Right ventricle myocardium inferior (tissue), 1 donor: ENCODE data around the gene KHDC3L. TPM values are rescaled to one million over a fixed set of nuclear protein-coding genes. Genes with fewer than 3 reads are reported as not detected.

Experiments
- ATAC-seq: fragments of 200-7000 bp; cut with Tn5 transposase; one replicate; pipeline ENCODE4 v1.9.1; 2020; ENCODE audit warnings: mild to moderate bottlenecking, moderate library complexity
- DNase-seq: peaks from one replicate; pipeline ENCODE4 v3.0.0; 2021; ENCODE audit errors: missing footprints
- intact Hi-C: fragments of 100-400 bp; cut with DNase I; formaldehyde crosslinking; loops from one replicate; pipeline ENCODE4 v1.11.0; 2022
- long read RNA-seq: library from polyadenylated mRNA; unstranded; transcript quantifications from one replicate; pipeline ENCODE4 v2.0.0, GENCODE V29; 2021
- total RNA-seq: library from RNA; stranded (reverse); fragmentation: NEBNext Ultra II Directional; extraction: Animal tissue kit (Norgen Biotek cat#: 25700); gene quantifications from one replicate; pipeline ENCODE4 v1.2.1, GENCODE V29; 2021
- donor health status: DM: no; HTN: yes; CAD: no; lungs with severe emphysema.

KHDC3L gene, protein sequence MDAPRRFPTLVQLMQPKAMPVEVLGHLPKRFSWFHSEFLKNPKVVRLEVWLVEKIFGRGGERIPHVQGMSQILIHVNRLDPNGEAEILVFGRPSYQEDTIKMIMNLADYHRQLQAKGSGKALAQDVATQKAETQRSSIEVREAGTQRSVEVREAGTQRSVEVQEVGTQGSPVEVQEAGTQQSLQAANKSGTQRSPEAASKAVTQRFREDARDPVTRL
- not detected for total RNA-seq
- long read RNA-seq, result 0 reads

DNA sequence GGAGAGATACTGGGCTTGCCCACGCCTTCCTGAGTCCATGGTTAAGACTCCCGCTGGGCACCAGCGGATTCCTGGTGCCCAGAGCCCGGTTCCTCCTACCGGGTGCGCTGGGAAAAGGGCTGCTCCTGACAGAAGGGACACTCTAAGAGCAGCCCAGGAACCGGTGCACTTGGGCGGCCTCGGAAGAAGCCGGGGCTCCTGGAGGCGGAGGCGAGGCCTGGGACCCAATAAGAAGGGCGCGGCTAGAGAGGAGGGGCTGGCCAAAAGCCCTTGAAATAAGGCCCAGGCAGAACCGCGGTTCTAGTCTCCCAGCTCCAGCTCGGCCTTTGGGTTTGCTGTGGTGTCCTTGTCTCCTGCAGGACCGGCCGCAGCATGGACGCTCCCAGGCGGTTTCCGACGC lies at the start of gene KHDC3L:
Gene KHDC3L (plus strand): TSS at position 301 of the 400 bp plus-strand sequence. CDS start 72 bp downstream, at position 373.
- DNase-seq (no peak), ATAC-seq (no peak)
- intact Hi-C loops, result no loop called here

GRCh38 chr6:73314577-73315492 lies 47.6 kb upstream of the KHDC3L start:
- intact Hi-C loops, result no loop called here
- no peak for DNase-seq
- no peak for ATAC-seq

GRCh38 chr6:73323323-73323722 lies 39.1 kb upstream of the KHDC3L start:
- intact Hi-C loops, result no loop called here
- ATAC-seq (no peak), DNase-seq (no peak)

DNA sequence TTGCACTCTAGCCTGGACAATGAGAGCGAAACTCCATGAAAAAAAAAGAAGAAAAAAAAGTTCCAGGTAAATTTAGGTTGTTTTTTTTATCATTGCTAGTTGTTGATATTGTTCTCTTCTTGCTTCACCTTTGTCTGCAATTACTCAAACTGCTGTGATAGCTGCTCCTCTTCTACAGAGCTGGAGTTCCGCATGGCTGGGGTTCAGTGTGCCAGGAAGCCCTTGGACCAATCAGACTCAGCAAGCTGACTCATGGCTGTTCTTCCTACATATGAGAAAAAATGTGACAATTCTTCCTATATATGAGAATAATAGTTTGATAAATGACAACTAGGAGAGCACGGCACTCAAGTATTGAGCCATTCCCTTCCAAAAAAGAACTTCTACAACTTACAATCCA lies 36.8 kb upstream of the KHDC3L start:
- DNase-seq, result no peak
- no peak for ATAC-seq
- intact Hi-C loops, result loop anchor here (5.0 kb wide), 1 partner anchor 913 kb away; no protein-coding TSS in a partner anchor

- DNase-seq (no peak), ATAC-seq (no peak)
- intact Hi-C loops, result loop anchor here (5.0 kb wide), 1 partner anchor 916 kb away; no protein-coding TSS in a partner anchor
Observed at GRCh38 chr6:73328790-73329189, 33.7 kb upstream of the KHDC3L start.

- intact Hi-C loops, result loop anchor here (5.0 kb wide), 1 partner anchor 917 kb away; no protein-coding TSS in a partner anchor
- DNase-seq (no peak), ATAC-seq (no peak)
Observed at GRCh38 chr6:73329201-73329600, 33.3 kb upstream of the KHDC3L start.

DNA sequence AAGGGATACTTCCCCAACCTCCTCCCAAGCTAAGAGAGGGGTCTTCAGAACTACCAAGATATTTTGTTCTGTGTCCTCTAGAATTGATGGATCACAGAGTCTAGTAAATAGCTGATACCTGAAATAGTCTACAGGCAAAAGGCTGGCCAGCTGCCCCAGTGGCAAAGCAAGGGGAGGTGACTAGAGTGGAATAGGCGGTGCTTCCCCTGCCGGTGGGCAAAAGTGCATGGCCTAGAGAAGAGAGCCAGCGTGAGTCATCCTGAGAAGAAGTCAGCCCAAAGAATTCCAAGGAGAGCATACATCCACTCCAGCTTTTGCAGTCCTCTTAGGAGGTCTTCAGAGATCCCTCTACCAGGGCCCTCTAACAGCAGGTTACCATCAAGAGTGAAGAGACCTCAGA lies 23.1 kb upstream of the KHDC3L start:
- ATAC-seq (no peak), DNase-seq (no peak)
- intact Hi-C loops, result no loop called here

DNA sequence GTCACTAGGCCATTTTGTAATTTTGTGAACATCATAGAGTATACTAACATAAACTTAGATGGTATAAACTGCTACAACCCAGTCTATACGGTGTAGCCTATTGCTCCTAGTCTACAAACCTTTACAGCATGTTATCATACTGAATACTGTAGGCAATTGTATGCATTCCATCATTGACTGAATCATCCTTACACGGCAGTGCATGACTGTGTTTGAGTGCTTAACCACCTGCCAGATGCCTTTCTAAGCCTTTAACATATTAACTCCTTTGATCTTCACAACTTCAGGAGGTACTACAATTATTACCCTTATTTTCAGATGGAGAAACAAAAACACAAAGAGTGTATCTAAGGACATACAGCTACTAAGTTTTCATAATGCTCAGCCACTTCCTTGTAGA lies 22.4 kb upstream of the KHDC3L start:
- intact Hi-C loops, result no loop called here

DNA sequence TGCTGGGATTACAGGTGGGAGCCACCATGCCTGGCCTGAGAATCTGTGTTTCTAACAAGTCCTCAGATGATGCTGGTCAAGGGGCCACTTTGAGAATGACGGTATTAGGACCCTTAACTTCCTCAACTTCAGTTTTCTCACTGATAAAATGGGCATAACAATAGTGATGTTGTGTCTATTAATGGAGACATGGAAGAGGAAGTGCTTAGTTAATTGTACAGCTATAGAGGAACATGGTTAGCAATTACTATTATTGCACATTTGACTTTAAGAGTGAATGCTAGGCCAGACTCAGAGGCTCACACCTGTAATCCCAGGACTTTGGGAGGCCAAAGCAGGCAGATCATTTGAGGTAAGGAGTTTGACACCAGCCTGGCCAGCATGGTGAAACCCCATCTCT lies 21.1 kb upstream of the KHDC3L start:
- no peak for ATAC-seq
- intact Hi-C loops, result no loop called here
- DNase-seq, result no peak

More for the DNA sequence above, 22.4 kb upstream of the KHDC3L start:
- DNase-seq, result no peak
- no peak for ATAC-seq

DNA sequence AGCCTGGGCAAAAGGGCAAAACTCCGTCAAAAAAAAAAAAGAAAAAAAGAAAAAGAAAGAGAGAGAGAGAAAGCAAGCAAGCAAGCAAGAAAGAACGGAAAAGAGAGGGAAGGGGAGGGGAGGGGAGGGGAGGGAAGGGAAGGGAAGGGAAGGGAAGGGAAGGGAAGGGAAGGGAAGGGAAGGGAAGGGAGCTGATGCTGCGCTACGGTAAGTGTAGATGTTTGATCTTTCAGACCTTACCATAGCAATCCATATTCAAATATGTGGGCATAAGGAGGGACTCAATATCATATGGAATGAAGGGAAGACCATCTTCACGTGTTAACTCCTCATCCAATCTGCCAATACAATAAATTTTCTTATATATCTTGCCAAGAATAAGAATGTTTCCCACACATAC lies 20.3 kb upstream of the KHDC3L start:
- no peak for ATAC-seq
- DNase-seq, result no peak
- intact Hi-C loops, result no loop called here

- intact Hi-C loops, result no loop called here
- no peak for DNase-seq
- no peak for ATAC-seq
Observed at GRCh38 chr6:73343164-73343563, 19.3 kb upstream of the KHDC3L start.

DNA sequence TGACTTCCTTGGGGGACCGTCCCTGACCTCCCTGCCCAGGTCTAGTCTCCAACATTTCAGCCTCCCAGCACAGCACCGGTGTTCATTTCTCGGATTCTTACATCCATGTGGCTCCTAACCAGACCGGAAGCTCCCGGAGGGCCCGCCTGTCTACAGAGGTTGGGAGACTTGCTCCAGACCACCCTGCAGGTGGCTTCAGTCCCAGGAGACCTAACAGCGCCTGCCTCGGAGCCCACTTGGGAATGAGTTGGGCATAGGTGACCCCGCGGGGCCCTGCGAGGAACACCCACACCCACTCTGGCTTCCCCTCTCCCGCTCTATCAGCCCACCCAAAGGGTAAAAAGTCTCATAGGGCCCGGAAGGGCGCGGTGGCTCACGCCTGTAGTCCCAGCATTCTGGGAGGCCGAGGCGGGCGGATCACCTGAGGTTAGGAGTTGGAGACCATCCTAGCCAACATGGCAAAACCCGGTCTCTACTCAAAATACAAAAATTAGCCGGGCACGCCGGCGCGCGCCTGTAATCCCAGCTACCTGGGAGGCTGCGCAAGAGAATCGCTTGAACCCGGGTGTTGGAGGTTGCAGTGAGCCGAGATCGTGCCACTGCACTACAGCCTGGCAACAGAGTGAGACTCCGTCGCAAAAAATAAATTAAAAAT lies 13.8 kb upstream of the KHDC3L start:
- intact Hi-C loops, result no loop called here
- DNase-seq, result no peak
- no peak for ATAC-seq

- ATAC-seq (no peak), DNase-seq (no peak)
- intact Hi-C loops, result no loop called here
Observed at GRCh38 chr6:73349311-73349710, 13.1 kb upstream of the KHDC3L start.

DNA sequence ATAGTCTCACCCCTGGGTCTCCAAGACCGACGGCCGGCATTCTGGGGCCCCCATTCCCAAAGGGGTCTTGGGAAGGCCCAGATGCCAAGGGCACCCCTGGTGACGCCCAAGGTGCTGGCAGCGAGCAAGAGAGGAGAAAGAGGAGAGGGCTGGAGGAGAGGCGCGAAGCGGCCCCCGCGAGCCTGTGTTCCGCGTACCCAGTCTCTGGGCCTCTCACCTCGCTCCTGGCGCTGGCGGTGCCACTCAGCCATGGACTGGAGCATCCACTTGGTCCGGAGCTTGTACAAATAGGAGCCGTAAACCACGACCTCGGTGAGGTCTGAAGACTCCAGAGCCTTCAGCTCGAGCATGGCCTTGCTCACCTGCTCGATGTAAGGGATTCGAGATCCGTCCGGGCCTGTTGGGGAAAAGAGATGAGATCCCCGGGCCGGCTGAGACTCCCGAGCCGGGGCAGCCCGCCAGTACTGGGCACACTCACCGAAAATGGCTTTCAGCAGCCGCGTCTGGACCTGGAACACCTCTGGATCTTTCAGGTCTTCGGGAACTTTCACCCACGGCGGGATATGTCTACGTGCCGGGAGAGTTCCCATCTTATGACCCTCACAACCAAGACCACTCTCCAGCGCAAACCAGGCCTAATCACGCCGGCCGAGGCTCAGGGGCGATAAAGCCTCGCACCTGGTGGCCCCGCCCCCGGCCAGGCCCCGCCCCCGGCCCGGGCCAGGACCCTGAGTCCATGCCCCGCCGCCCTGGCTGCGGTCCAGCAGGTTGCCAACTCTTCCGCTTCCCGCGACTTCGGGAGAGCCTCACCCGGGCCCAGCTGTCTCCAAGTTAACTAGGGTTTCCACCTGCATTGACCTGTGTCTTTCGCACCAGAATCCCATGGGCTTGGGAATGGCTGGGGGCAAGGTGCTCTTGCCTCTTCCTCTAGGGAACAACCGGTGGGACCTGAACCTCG lies 8.5 kb upstream of the KHDC3L start, which contains the start of gene DPPA5:
Gene DPPA5 (minus strand): TSS at position 641 of the 958 bp plus-strand sequence. CDS start 51 bp downstream, at position 590.
- DNase-seq (no peak), ATAC-seq (peak; percentile 13)
- intact Hi-C loops, result no loop called here

- intact Hi-C loops, result no loop called here
- ATAC-seq (no peak), DNase-seq (no peak)
Observed at GRCh38 chr6:73362869-73363536, 545 bp downstream of the KHDC3L start.

- ATAC-seq (no peak), DNase-seq (no peak)
- intact Hi-C loops, result no loop called here
Observed at GRCh38 chr6:73363537-73363875, 1.0 kb downstream of the KHDC3L start.

GRCh38 chr6:73364121-73364520 lies 1.7 kb downstream of the KHDC3L start:
- intact Hi-C loops, result no loop called here
- ATAC-seq (no peak), DNase-seq (no peak)

DNA sequence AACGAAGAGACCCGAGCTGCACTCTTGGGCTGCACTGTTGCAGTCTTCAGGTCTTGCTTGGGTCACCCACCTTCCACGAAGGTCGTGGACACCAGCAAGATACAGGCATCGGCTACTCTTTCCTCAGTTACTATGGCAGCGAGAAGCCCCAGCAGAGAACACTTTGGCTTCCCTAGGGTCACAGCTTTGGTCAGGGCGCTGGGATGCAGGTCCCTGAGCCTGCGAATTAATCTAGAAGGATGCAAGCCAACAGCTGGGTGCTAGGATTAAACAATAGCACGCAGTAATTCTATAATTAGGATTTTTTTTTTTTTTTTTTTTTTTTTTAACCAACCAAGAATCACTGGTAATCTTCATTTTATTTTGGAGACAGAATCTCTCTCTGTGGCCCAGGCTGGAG lies 2.1 kb downstream of the KHDC3L start:
- ATAC-seq (no peak), DNase-seq (no peak)
- intact Hi-C loops, result no loop called here
